Rectal smooth muscle tissue (tissue), 1 donor: ENCODE measurements around the gene TGIF1.
A peak's percentile ranks its signal among the peaks of the same experiment; 100 is the strongest.

ENCODE experiments used
- H3K27ac ChIP-seq: one replicate; pipeline ENCODE4 v1.7.0; 2013; ENCODE audit warnings: low read depth, low read length, inconsistent platforms
- H3K27me3 ChIP-seq: one replicate; pipeline ENCODE4 v1.7.0; 2013; ENCODE audit warnings: low read length; ENCODE audit not compliant: control insufficient read depth, insufficient read depth
- H3K36me3 ChIP-seq: one replicate; pipeline ENCODE4 v1.7.0; 2013; ENCODE audit warnings: low read length; ENCODE audit not compliant: control insufficient read depth, insufficient read depth
- H3K4me1 ChIP-seq: one replicate; pipeline ENCODE4 v1.7.0; 2013; ENCODE audit warnings: low read length; ENCODE audit not compliant: control insufficient read depth, insufficient read depth
- H3K4me3 ChIP-seq: one replicate; pipeline ENCODE4 v1.7.0; 2013; ENCODE audit warnings: low read length
- H3K9ac ChIP-seq: one replicate; pipeline ENCODE4 v1.7.0; 2013; ENCODE audit warnings: low read length

TGIF1 gene

GRCh38 chr18:3498698-3499471 is 48.9 kb downstream of the TGIF1 start:
- no peak overlapping the region for H3K27ac ChIP-seq
- peak overlapping the region; percentile 38 for H3K4me3 ChIP-seq
- no peaks in the 10 kb centered on the region for H3K27me3 ChIP-seq
- H3K36me3 ChIP-seq, result no peaks in the 10 kb centered on the region
- no peaks in the 10 kb centered on the region for H3K4me1 ChIP-seq
- no peak overlapping the region for H3K9ac ChIP-seq

GRCh38 chr18:3499501-3499900 is 49.5 kb downstream of the TGIF1 start:
- H3K36me3 ChIP-seq, result no peaks in the 10 kb centered on the region
- H3K4me3 ChIP-seq, result peak overlapping the region; percentile 38
- H3K27ac ChIP-seq, result no peak overlapping the region
- H3K27me3 ChIP-seq, result no peaks in the 10 kb centered on the region
- no peaks in the 10 kb centered on the region for H3K4me1 ChIP-seq
- no peak overlapping the region for H3K9ac ChIP-seq

GRCh38 chr18:3500016-3500415 is 50.0 kb downstream of the TGIF1 start:
- Histone ChIP-seq H3K27ac (no peak overlapping the region), H3K27me3 (no peaks in the 10 kb centered on the region), H3K9ac (no peak overlapping the region), H3K4me3 (no peak overlapping the region), H3K4me1 (no peaks in the 10 kb centered on the region), H3K36me3 (no peaks in the 10 kb centered on the region)

GRCh38 chr18:3502650-3503049 is 52.7 kb downstream of the TGIF1 start:
- H3K9ac ChIP-seq, result no peak overlapping the region
- H3K27me3 ChIP-seq, result no peaks in the 10 kb centered on the region
- no peaks in the 10 kb centered on the region for H3K4me1 ChIP-seq
- H3K4me3 ChIP-seq, result no peak overlapping the region
- H3K36me3 ChIP-seq, result no peaks in the 10 kb centered on the region
- no peak overlapping the region for H3K27ac ChIP-seq

GRCh38 chr18:3504637-3505036 is 54.7 kb downstream of the TGIF1 start:
- Histone ChIP-seq H3K27ac (no peak overlapping the region), H3K9ac (no peak overlapping the region), H3K27me3 (no peaks in the 10 kb centered on the region)

GRCh38 chr18:3508576-3509549 is 58.9 kb downstream of the TGIF1 start:
- no peak overlapping the region for H3K4me3 ChIP-seq
- no peaks in the 10 kb centered on the region for H3K36me3 ChIP-seq
- no peaks in the 10 kb centered on the region for H3K27me3 ChIP-seq
- no peak overlapping the region for H3K27ac ChIP-seq
- no peaks in the 10 kb centered on the region for H3K4me1 ChIP-seq
- no peak overlapping the region for H3K9ac ChIP-seq

More at GRCh38 chr18:3504637-3505036, 54.7 kb downstream of the TGIF1 start:
- Histone ChIP-seq H3K4me3 (no peak overlapping the region), H3K4me1 (no peaks in the 10 kb centered on the region), H3K36me3 (no peaks in the 10 kb centered on the region)
